HEK293 (cell line): Measurements from ENCODE around the gene ASCC3.

Experiments
- CTCF ChIA-PET: fragments of 350-600 bp; formaldehyde crosslinking; extraction: SDS; loops from one replicate; lab custom pipeline; 2021; ENCODE audit warnings: antibody characterized with exemption; lab: Yijun Ruan, JAX
- POLR2A ChIA-PET: fragments of 300-600 bp; formaldehyde crosslinking; extraction: SDS; loops from one replicate; lab custom pipeline; 2020; ENCODE audit warnings: antibody characterized with exemption, inconsistent platforms; lab: Yijun Ruan, JAX
- H3K27ac ChIP-seq: fragments of 200-500 bp; sonication (Bioruptor generic); 2 replicates; pipeline ENCODE4 v1.5.1; 2014; ENCODE audit warnings: low read depth, low read length, control low read depth, inconsistent platforms; ENCODE audit errors: extremely low read depth
- H3K36me3 ChIP-seq, 2 experiments: fragments of 200-500 bp in 1 of 2; sonication (Bioruptor generic) in 1 of 2; 1 replicate in 1 of 2; 2 replicates in 1 of 2; pipeline ENCODE4 v1.5.1; 2014 to 2017; ENCODE audit warnings: inconsistent platforms in 2 of 2, low read length in 2 of 2; ENCODE audit not compliant: control insufficient read depth in 2 of 2, insufficient read depth in 1 of 2
- H3K4me1 ChIP-seq: fragments of 200-500 bp; sonication (Bioruptor generic); 2 replicates; pipeline ENCODE4 v1.5.1; 2014; ENCODE audit warnings: mild to moderate bottlenecking, low read length, inconsistent platforms; ENCODE audit not compliant: control insufficient read depth, insufficient read depth
- H3K4me3 ChIP-seq: 2 replicates; pipeline ENCODE4 v1.5.1; 2011; ENCODE audit warnings: low read depth, mild to moderate bottlenecking, control low read depth, low read length, moderate library complexity
- H3K9me3 ChIP-seq: fragments of 200-500 bp; sonication (Bioruptor generic); 2 replicates; pipeline ENCODE4 v1.5.1; 2014; ENCODE audit warnings: low read depth, low read length, inconsistent platforms; ENCODE audit not compliant: control insufficient read depth, insufficient read depth
- AEBP2 ChIP-seq: fragments of 450-650 bp; formaldehyde crosslinking; IDR thresholded peaks from 2 replicates; pipeline ENCODE4 v1.5.1; 2016; ENCODE audit warnings: missing biosample characterization, missing genetic modification characterization, borderline replicate concordance
- GLIS1 ChIP-seq: fragments of 450-650 bp; formaldehyde crosslinking; IDR thresholded peaks from 2 replicates; pipeline ENCODE4 v1.5.1; 2016; ENCODE audit warnings: missing biosample characterization, missing genetic modification characterization
- HIC1 ChIP-seq: fragments of 450-650 bp; formaldehyde crosslinking; IDR thresholded peaks from 2 replicates; pipeline ENCODE4 v1.5.1; 2016; ENCODE audit warnings: missing biosample characterization, missing genetic modification characterization
- HOXC10 ChIP-seq: sonication (generic); formaldehyde crosslinking; IDR thresholded peaks from 2 replicates; pipeline ENCODE4 v1.8.1; 2023; ENCODE audit warnings: mild to moderate bottlenecking, missing genetic modification reagents
- RBAK ChIP-seq: fragments of 450-650 bp; formaldehyde crosslinking; IDR thresholded peaks from 2 replicates; pipeline ENCODE4 v1.5.1; 2016; ENCODE audit warnings: missing biosample characterization, missing genetic modification characterization
- REST ChIP-seq: fragments of 450-650 bp; formaldehyde crosslinking; IDR thresholded peaks from 2 replicates; pipeline ENCODE4 v1.5.1; 2016; ENCODE audit warnings: missing biosample characterization, missing genetic modification characterization
- YY2 ChIP-seq: fragments of 450-650 bp; formaldehyde crosslinking; IDR thresholded peaks from 2 replicates; pipeline ENCODE4 v1.5.1; 2016; ENCODE audit warnings: missing biosample characterization, missing genetic modification characterization
- ZBTB17 ChIP-seq: fragments of 450-650 bp; formaldehyde crosslinking; IDR thresholded peaks from 2 replicates; pipeline ENCODE4 v1.5.1; 2016; ENCODE audit warnings: missing biosample characterization, missing genetic modification characterization
- ZBTB7A ChIP-seq: fragments of 450-650 bp; formaldehyde crosslinking; IDR thresholded peaks from 2 replicates; pipeline ENCODE4 v1.5.1; 2016; ENCODE audit warnings: low read depth, missing biosample characterization, missing genetic modification characterization
- ZNF112 ChIP-seq: fragments of 450-650 bp; formaldehyde crosslinking; IDR thresholded peaks from 2 replicates; pipeline ENCODE4 v1.5.0; 2017; ENCODE audit warnings: missing biosample characterization, missing genetic modification characterization
- ZNF114 ChIP-seq: fragments of 450-650 bp; formaldehyde crosslinking; IDR thresholded peaks from 2 replicates; pipeline ENCODE4 v1.5.0; 2017; ENCODE audit warnings: missing biosample characterization, missing genetic modification characterization
- ZNF174 ChIP-seq: fragments of 450-650 bp; formaldehyde crosslinking; IDR thresholded peaks from 2 replicates; pipeline ENCODE4 v1.5.0; 2017; ENCODE audit warnings: missing biosample characterization, mild to moderate bottlenecking, missing genetic modification characterization
- ZNF175 ChIP-seq: fragments of 450-650 bp; formaldehyde crosslinking; IDR thresholded peaks from 2 replicates; pipeline ENCODE4 v1.5.1; 2016; ENCODE audit warnings: missing biosample characterization, missing genetic modification characterization
- ZNF24 ChIP-seq: fragments of 450-650 bp; formaldehyde crosslinking; IDR thresholded peaks from 2 replicates; pipeline ENCODE4 v1.5.1; 2016; ENCODE audit warnings: missing biosample characterization, missing genetic modification characterization
- ZNF404 ChIP-seq: fragments of 450-650 bp; formaldehyde crosslinking; IDR thresholded peaks from 2 replicates; pipeline ENCODE4 v1.5.1; 2017; ENCODE audit warnings: missing biosample characterization, missing genetic modification characterization
- ZNF449 ChIP-seq: fragments of 450-650 bp; formaldehyde crosslinking; IDR thresholded peaks from 2 replicates; pipeline ENCODE4 v1.5.1; 2017; ENCODE audit warnings: missing biosample characterization, mild to moderate bottlenecking, missing genetic modification characterization, moderate library complexity
- ZNF596 ChIP-seq: fragments of 450-650 bp; IDR thresholded peaks from 2 replicates; pipeline ENCODE4 v1.5.0; 2018; ENCODE audit warnings: missing biosample characterization, mild to moderate bottlenecking, missing genetic modification characterization, moderate library complexity
- ZNF623 ChIP-seq: fragments of 450-650 bp; formaldehyde crosslinking; IDR thresholded peaks from 2 replicates; pipeline ENCODE4 v1.5.1; 2016; ENCODE audit warnings: missing biosample characterization, missing genetic modification characterization
- ZNF624 ChIP-seq: fragments of 450-650 bp; formaldehyde crosslinking; IDR thresholded peaks from 2 replicates; pipeline ENCODE4 v1.5.1; 2017; ENCODE audit warnings: missing biosample characterization, missing genetic modification characterization
- ZNF701 ChIP-seq: fragments of 450-650 bp; formaldehyde crosslinking; IDR thresholded peaks from 2 replicates; pipeline ENCODE4 v1.5.1; 2016; ENCODE audit warnings: missing biosample characterization, missing genetic modification characterization

ASCC3 gene

GRCh38 chr6:100469101-100469859 is 411.8 kb downstream of the ASCC3 start:
- TF ChIP-seq ZNF623 (tag by site-specific recombination): no peak
- ChIA-PET POLR2A (no interaction called here), CTCF (interaction anchor here (1.2 to 1.6 kb wide), 2 partner anchors 9 to 353 kb away, joined by 6 to 10 read pairs; no protein-coding TSS in a partner anchor)
- H3K4me1 ChIP-seq: peaks cover 2% of the 10 kb centered on the region
- no peak overlapping the region for H3K27ac ChIP-seq
- no peaks in the 10 kb centered on the region for H3K36me3 ChIP-seq
- no peaks in the 10 kb centered on the region for H3K9me3 ChIP-seq
- H3K4me3 ChIP-seq: no peak overlapping the region

- Histone ChIP-seq H3K36me3 (no peaks in the 10 kb centered on the region), H3K9me3 (no peaks in the 10 kb centered on the region), H3K27ac (no peak overlapping the region), H3K4me1 (peaks cover 2% of the 10 kb centered on the region), H3K4me3 (no peak overlapping the region)
- CTCF ChIA-PET: no interaction called here
- POLR2A ChIA-PET: no interaction called here
- TF ChIP-seq GLIS1 (tag by site-specific recombination): no peak
- TF ChIP-seq ZBTB7A (tag by site-specific recombination): no peak
- no peak for TF ChIP-seq ZNF24 (tag by site-specific recombination)
- TF ChIP-seq ZNF404 (tag by site-specific recombination): no peak
- TF ChIP-seq ZNF174 (tag by site-specific recombination): no peak
- TF ChIP-seq HIC1 (tag by site-specific recombination): no peak
- no peak for TF ChIP-seq RBAK (tag by site-specific recombination)
- TF ChIP-seq YY2: no peak
- TF ChIP-seq ZNF175 (tag by site-specific recombination): no peak
- TF ChIP-seq ZNF449 (tag by site-specific recombination): no peak
- no peak for TF ChIP-seq ZNF624 (tag by site-specific recombination)
- TF ChIP-seq ZNF596 (tag by site-specific recombination): no peak
- no peak for TF ChIP-seq ZNF112
- TF ChIP-seq ZBTB17 (tag by site-specific recombination): no peak
- TF ChIP-seq ZNF114 (tag by site-specific recombination): no peak
- TF ChIP-seq ZNF701 (tag by site-specific recombination): no peak
- TF ChIP-seq AEBP2 (tag by site-specific recombination): no peak
- no peak for TF ChIP-seq HOXC10 (CRISPR knock-in tag)
- no peak for TF ChIP-seq REST
These were observed 413.0 kb downstream of the ASCC3 start for GRCh38 chr6:100468016-100468622.
